BLaER1 treated with 17β-estradiol and CSF1 and Interleukin-3, amounts not matched to agents 10 nM and 100 nM (cell line): ENCODE results near the gene ITGAX.
"Not testable (repeated sequence)": the region's sequence is repeated elsewhere in the genome, so short reads cannot be mapped to it uniquely, and the experiment has no call there.

Experiments
- H3K27ac ChIP-seq, 11 experiments: shearing (Covaris generic); formaldehyde crosslinking; 2 replicates each; pipeline ENCODE4 v1.8.1; 2022
- H3K27me3 ChIP-seq, 11 experiments: shearing (Covaris generic); formaldehyde crosslinking; 2 replicates each; pipeline ENCODE4 v1.8.1; 2022
- H3K36me3 ChIP-seq, 11 experiments: shearing (Covaris generic); formaldehyde crosslinking; 2 replicates each; pipeline ENCODE4 v1.8.1; 2022
- H3K4me1 ChIP-seq, 10 experiments: shearing (Covaris generic); formaldehyde crosslinking; 2 replicates each; pipeline ENCODE4 v1.8.1; 2022
- H3K4me2 ChIP-seq, 11 experiments: shearing (Covaris generic); formaldehyde crosslinking; 2 replicates each; pipeline ENCODE4 v1.8.1; 2022
- H3K4me3 ChIP-seq, 10 experiments: shearing (Covaris generic); formaldehyde crosslinking; 2 replicates each; pipeline ENCODE4 v1.8.1; 2022
- H3K9ac ChIP-seq, 11 experiments: shearing (Covaris generic); formaldehyde crosslinking; 2 replicates each; pipeline ENCODE4 v1.8.1; 2022
- H3K9me3 ChIP-seq, 11 experiments: shearing (Covaris generic); formaldehyde crosslinking; replicated peaks in 1 of 11; 2 replicates each; pipeline ENCODE4 v1.8.1; 2022
- H4K20me1 ChIP-seq, 11 experiments: shearing (Covaris generic); formaldehyde crosslinking; 2 replicates each; pipeline ENCODE4 v1.8.1; 2022
- Cebpa-rat ChIP-seq, 11 experiments: shearing (Covaris generic); IDR thresholded peaks; 2 replicates each; pipeline ENCODE4 v1.8.1; 2022

ITGAX gene

DNA sequence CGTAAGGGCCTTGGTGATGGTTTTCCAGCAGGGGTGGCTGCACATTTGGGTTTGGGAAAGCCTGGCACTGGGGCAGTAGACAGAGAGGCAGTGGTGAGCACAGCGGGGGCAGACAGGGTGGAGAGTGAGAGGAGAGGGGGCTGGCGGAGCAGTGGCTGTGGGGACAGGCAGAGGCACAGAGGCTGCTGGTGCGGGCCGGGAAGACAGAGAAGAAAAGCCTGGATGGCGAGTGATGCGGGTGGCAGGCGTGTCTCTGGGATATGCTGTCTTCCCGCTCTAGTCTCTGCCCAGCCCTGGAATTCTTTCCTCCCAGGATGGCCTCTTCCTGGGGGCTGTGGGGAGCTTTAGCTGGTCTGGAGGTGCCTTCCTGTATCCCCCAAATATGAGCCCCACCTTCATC lies 55.1 kb downstream of the ITGAX start:
- no peaks in the 10 kb centered on the region for H4K20me1 ChIP-seq
- no peak overlapping the region for H3K27ac ChIP-seq
- no peak overlapping the region for H3K4me2 ChIP-seq
- no peaks in the 10 kb centered on the region for H3K27me3 ChIP-seq
- H3K9me3 ChIP-seq = no peaks in the 10 kb centered on the region
- H3K9ac ChIP-seq = no peak overlapping the region
- no peaks in the 10 kb centered on the region; a peak in 1 of 20 replicates for H3K4me1 ChIP-seq
- no peaks in the 10 kb centered on the region for H3K36me3 ChIP-seq
- H3K4me3 ChIP-seq = no peak overlapping the region
- no peak for TF ChIP-seq Cebpa-rat (IDR thresholded peaks at IDR 0.05)

DNA sequence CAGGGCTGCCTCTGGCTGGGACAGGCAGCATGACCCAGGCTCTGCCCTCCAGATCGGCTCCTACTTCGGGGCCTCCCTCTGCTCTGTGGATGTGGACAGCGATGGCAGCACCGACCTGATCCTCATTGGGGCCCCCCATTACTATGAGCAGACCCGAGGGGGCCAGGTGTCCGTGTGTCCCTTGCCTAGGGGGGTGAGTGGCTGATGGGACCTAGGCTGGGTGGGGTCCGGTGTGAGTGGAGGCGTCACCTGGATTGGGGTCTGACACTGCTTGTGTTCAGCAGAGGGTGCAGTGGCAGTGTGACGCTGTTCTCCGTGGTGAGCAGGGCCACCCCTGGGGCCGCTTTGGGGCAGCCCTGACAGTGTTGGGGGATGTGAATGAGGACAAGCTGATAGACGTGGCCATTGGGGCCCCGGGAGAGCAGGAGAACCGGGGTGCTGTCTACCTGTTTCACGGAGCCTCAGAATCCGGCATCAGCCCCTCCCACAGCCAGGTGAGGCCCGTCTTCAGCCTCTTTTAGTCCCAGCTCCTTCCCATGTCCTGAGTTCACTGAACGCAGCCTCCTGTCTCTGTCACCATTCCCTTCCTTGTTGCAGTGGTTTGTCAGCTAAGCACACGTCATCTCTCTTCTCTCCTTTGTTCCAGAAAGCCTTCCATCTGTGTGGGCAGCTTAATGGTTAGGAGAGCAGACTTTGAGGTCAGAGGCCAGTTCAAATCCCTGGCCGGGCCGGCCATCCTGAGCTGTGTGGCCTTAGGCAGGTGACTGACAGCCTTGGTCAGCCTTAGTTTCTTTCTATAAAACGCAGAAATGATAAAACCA lies 56.3 kb downstream of the ITGAX start:
- Histone ChIP-seq H3K27ac (no peak overlapping the region), H3K4me3 (no peak overlapping the region), H3K4me2 (no peak overlapping the region), H3K9me3 (no peaks in the 10 kb centered on the region), H4K20me1 (no peaks in the 10 kb centered on the region), H3K27me3 (no peaks in the 10 kb centered on the region), H3K4me1 (peaks cover 0 to under 1% (median 0%) of the 10 kb centered on the region in 10 experiments; a peak in 1 of 20 replicates), H3K9ac (no peak overlapping the region), H3K36me3 (no peaks in the 10 kb centered on the region)
- no peak for TF ChIP-seq Cebpa-rat (IDR thresholded peaks at IDR 0.05)

DNA sequence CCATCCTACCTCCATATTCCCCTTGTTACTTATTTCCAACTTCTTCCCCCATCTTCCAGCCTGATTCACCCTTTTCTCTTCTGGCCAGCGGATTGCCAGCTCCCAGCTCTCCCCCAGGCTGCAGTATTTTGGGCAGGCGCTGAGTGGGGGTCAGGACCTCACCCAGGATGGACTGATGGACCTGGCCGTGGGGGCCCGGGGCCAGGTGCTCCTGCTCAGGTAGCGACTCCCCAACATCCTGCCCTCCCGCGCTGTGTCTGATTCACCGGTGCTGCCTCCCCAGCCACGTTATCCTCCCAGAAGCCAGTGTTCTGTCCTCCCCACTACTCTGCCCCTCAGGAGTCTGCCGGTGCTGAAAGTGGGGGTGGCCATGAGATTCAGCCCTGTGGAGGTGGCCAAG lies 57.8 kb downstream of the ITGAX start:
- TF ChIP-seq Cebpa-rat (IDR thresholded peaks at IDR 0.05) = no peak
- no peaks in the 10 kb centered on the region for H3K27me3 ChIP-seq
- H3K27ac ChIP-seq = no peak overlapping the region
- H3K9ac ChIP-seq = no peak overlapping the region
- peaks cover 0 to 7% (median 0%) of the 10 kb centered on the region in 11 experiments; a peak in 3 of 22 replicates for H3K9me3 ChIP-seq
- no peak overlapping the region for H3K4me3 ChIP-seq
- H3K4me1 ChIP-seq = peaks cover 0 to 4% (median 0%) of the 10 kb centered on the region in 10 experiments; a peak in 1 of 20 replicates
- no peak overlapping the region for H3K4me2 ChIP-seq
- no peaks in the 10 kb centered on the region for H4K20me1 ChIP-seq
- H3K36me3 ChIP-seq = no peaks in the 10 kb centered on the region

GRCh38 chr16:31413381-31413780 lies 58.4 kb downstream of the ITGAX start:
- Histone ChIP-seq H4K20me1 (no peaks in the 10 kb centered on the region), H3K4me3 (no peak overlapping the region), H3K27me3 (no peaks in the 10 kb centered on the region), H3K27ac (no peak overlapping the region), H3K9ac (no peak overlapping the region), H3K36me3 (no peaks in the 10 kb centered on the region), H3K9me3 (peaks cover 0 to 11% (median 0%) of the 10 kb centered on the region in 11 experiments; a peak in 5 of 22 replicates), H3K4me1 (peaks cover 0 to 4% (median 0%) of the 10 kb centered on the region in 10 experiments; a peak in 1 of 20 replicates), H3K4me2 (no peak overlapping the region)
- TF ChIP-seq Cebpa-rat (IDR thresholded peaks at IDR 0.05) = no peak

DNA sequence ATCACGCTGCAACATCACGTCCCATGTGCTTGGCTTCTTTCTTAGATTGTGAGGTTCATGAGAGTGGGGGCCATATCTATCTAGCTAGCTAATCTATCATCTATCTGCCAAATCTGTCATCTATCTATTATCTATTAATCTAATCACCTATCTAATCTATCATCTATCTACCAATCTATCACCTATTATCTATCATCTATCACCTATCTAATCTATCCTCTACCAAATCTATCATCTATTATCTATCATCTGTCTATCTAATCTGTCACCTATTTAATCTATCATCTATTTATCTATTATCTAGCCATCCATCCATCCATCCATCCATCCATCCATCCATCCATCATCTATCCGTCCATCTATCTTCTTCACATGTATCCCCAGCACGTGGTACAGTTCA lies 59.0 kb downstream of the ITGAX start:
- H3K9me3 ChIP-seq = peaks cover 0 to 11% (median 0%) of the 10 kb centered on the region in 11 experiments; a peak in 5 of 22 replicates

DNA sequence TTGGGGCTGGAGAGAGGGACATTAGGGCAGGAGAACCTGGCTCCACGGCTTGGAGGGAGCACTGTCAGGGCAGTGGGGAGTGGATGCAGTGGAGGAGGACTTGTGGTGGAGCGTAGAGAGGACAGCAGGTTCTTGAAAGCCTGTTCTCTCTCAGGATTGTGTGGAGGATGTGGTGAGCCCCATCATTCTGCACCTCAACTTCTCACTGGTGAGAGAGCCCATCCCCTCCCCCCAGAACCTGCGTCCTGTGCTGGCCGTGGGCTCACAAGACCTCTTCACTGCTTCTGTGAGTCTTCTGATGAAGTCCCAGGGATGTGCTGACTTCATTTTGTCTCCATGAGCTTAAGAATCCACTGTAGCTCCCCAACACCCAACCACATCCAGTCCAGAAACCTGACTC lies 59.7 kb downstream of the ITGAX start:
- H3K4me3 ChIP-seq = no peak overlapping the region
- no peaks in the 10 kb centered on the region for H3K27me3 ChIP-seq
- peaks cover 0 to 11% (median 0%) of the 10 kb centered on the region in 11 experiments; a peak in 5 of 22 replicates for H3K9me3 ChIP-seq
- H3K27ac ChIP-seq = no peak overlapping the region
- no peaks in the 10 kb centered on the region for H4K20me1 ChIP-seq
- no peak for TF ChIP-seq Cebpa-rat (IDR thresholded peaks at IDR 0.05)
- H3K4me2 ChIP-seq = no peak overlapping the region
- H3K4me1 ChIP-seq = peaks cover 0 to 4% (median 0%) of the 10 kb centered on the region in 10 experiments; a peak in 1 of 20 replicates
- H3K36me3 ChIP-seq = no peaks in the 10 kb centered on the region
- no peak overlapping the region for H3K9ac ChIP-seq

More for the DNA sequence above, 59.0 kb downstream of the ITGAX start:
- H3K9ac ChIP-seq = no peak overlapping the region
- H3K4me2 ChIP-seq = no peak overlapping the region
- TF ChIP-seq Cebpa-rat (IDR thresholded peaks at IDR 0.05) = no peak
- peaks cover 0 to 4% (median 0%) of the 10 kb centered on the region in 10 experiments; a peak in 1 of 20 replicates for H3K4me1 ChIP-seq
- H3K4me3 ChIP-seq = no peak overlapping the region
- no peaks in the 10 kb centered on the region for H4K20me1 ChIP-seq
- H3K27ac ChIP-seq = no peak overlapping the region
- H3K27me3 ChIP-seq = no peaks in the 10 kb centered on the region
- no peaks in the 10 kb centered on the region for H3K36me3 ChIP-seq

DNA sequence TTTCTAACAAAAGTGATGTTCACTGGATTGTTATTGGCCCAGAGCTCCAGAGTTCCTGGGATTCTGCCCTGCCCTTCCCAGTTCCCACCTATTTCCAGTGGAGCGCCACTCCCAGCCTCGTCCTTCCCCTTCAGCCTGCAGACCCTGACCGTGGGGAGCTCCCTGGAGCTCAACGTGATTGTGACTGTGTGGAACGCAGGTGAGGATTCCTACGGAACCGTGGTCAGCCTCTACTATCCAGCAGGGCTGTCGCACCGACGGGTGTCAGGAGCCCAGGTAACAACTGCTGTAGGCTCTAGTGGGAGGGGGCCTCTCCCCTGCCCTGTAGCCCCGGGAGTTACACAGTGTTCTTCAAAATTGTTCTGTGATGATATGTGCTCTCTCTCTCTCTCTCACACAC lies 61.4 kb downstream of the ITGAX start:
- no peaks in the 10 kb centered on the region for H3K36me3 ChIP-seq
- TF ChIP-seq Cebpa-rat (IDR thresholded peaks at IDR 0.05) = no peak
- H4K20me1 ChIP-seq = no peaks in the 10 kb centered on the region
- H3K9ac ChIP-seq = no peak overlapping the region
- no peaks in the 10 kb centered on the region for H3K27me3 ChIP-seq
- H3K4me2 ChIP-seq = no peak overlapping the region
- no peak overlapping the region for H3K27ac ChIP-seq
- peaks cover 0 to 4% (median 0%) of the 10 kb centered on the region in 10 experiments; a peak in 1 of 20 replicates for H3K4me1 ChIP-seq
- no peak overlapping the region for H3K4me3 ChIP-seq
- H3K9me3 ChIP-seq = peaks cover 0 to 27% (median 6%) of the 10 kb centered on the region in 11 experiments; a peak in 11 of 22 replicates

GRCh38 chr16:31417036-31417435 lies 62.1 kb downstream of the ITGAX start:
- not testable (repeated sequence) for H3K27me3 ChIP-seq, H3K27ac ChIP-seq, H3K36me3 ChIP-seq, H3K4me3 ChIP-seq, H3K4me1 ChIP-seq, H4K20me1 ChIP-seq, H3K4me2 ChIP-seq, H3K9ac ChIP-seq
- peaks cover 0 to 34% (median 6%) of the 10 kb centered on the region in 11 experiments; a peak in 11 of 22 replicates for H3K9me3 ChIP-seq

DNA sequence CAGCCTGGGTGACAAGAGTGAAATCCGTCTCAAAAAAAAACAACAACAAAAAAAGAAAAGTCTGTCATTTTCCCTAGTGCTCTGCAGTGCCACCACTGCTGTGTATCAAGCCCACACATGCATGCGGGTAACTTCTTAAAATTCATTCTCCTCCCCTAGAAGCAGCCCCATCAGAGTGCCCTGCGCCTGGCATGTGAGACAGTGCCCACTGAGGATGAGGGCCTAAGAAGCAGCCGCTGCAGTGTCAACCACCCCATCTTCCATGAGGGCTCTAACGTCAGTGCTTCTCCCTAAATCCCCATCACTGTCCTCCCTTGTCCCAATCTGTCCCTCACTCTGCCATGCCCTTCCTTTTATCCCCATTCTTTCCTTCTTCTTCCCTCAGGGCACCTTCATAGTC lies 62.9 kb downstream of the ITGAX start:
- H3K36me3 ChIP-seq = no peaks in the 10 kb centered on the region
- H3K27me3 ChIP-seq = no peaks in the 10 kb centered on the region
- no peak overlapping the region for H3K4me2 ChIP-seq
- H3K9me3 ChIP-seq = peaks cover 0 to 40% (median 6%) of the 10 kb centered on the region in 11 experiments; a peak in 11 of 22 replicates
- H3K9ac ChIP-seq = no peak overlapping the region
- H3K4me1 ChIP-seq = peaks cover 0 to 4% (median 0%) of the 10 kb centered on the region in 10 experiments; a peak in 1 of 20 replicates
- no peak overlapping the region for H3K27ac ChIP-seq
- no peaks in the 10 kb centered on the region for H4K20me1 ChIP-seq
- no peak overlapping the region for H3K4me3 ChIP-seq
- no peak for TF ChIP-seq Cebpa-rat (IDR thresholded peaks at IDR 0.05)
